ENCODE measurements around the gene DHRS11.

DNA sequence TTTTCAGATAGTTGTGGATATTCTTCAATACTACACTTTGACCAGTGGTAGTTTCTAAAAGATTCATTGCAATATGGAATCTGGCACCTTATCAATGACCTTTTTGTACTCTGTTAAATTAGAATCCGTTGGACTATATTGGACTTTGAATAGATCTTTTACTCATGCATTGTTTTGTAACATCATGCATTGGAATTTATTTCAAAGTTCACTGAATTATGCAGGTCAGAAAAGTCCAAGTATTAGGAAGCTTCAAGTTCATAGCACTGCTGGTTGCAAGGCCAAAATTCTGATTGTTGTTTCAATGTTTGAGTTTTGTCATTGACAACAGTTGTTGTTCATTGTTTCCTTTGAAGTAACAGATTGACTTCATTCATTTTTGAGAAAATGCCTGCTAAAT, 7.9 kb upstream of the DHRS11 start:
- TF ChIP-seq CTCF (IDR thresholded peaks at IDR 0.05) (no peak), POLR2AphosphoS5 (IDR thresholded peaks at IDR 0.05; ENCODE audit: low read depth, low read length) (no peak), TCF7L2 (IDR thresholded peaks at IDR 0.05; ENCODE audit: low read depth, low read length) (no peak), SIN3A (IDR thresholded peaks at IDR 0.05; ENCODE audit: borderline replicate concordance, insufficient read depth, low read depth, low read length) (no peak)
- TF ChIP-seq, protein P1, sequence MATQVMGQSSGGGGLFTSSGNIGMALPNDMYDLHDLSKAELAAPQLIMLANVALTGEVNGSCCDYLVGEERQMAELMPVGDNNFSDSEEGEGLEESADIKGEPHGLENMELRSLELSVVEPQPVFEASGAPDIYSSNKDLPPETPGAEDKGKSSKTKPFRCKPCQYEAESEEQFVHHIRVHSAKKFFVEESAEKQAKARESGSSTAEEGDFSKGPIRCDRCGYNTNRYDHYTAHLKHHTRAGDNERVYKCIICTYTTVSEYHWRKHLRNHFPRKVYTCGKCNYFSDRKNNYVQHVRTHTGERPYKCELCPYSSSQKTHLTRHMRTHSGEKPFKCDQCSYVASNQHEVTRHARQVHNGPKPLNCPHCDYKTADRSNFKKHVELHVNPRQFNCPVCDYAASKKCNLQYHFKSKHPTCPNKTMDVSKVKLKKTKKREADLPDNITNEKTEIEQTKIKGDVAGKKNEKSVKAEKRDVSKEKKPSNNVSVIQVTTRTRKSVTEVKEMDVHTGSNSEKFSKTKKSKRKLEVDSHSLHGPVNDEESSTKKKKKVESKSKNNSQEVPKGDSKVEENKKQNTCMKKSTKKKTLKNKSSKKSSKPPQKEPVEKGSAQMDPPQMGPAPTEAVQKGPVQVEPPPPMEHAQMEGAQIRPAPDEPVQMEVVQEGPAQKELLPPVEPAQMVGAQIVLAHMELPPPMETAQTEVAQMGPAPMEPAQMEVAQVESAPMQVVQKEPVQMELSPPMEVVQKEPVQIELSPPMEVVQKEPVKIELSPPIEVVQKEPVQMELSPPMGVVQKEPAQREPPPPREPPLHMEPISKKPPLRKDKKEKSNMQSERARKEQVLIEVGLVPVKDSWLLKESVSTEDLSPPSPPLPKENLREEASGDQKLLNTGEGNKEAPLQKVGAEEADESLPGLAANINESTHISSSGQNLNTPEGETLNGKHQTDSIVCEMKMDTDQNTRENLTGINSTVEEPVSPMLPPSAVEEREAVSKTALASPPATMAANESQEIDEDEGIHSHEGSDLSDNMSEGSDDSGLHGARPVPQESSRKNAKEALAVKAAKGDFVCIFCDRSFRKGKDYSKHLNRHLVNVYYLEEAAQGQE (IDR thresholded peaks at IDR 0.05; ENCODE audit: insufficient read depth in 1 of 2, low read depth in 2 of 2, low read length in 1 of 2): no peak

All from Panc1 (cell line).